OCI-LY1 (cell line): ENCODE data around the gene SUMO4.

Source experiments
- H2AFZ ChIP-seq: fragments of 200-600 bp; sonication (generic), shearing (Covaris generic); 2 replicates; pipeline ENCODE4 v1.6.0; 2014; ENCODE audit warnings: antibody characterized with exemption, mild to moderate bottlenecking, low read length
- H3F3A ChIP-seq: fragments of 200-600 bp; sonication (generic), shearing (Covaris generic); 2 replicates; pipeline ENCODE4 v1.6.0; 2014; ENCODE audit warnings: mild to moderate bottlenecking, antibody characterized with exemption, low read length, moderate library complexity; ENCODE audit not compliant: insufficient read depth
- H3K27ac ChIP-seq: fragments of 200-600 bp; sonication (generic); 2 replicates; pipeline ENCODE4 v1.5.1; 2014; ENCODE audit warnings: low read length, mixed run types, mild to moderate bottlenecking, low read depth; ENCODE audit not compliant: poor library complexity, severe bottlenecking
- H3K27me3 ChIP-seq: fragments of 200-600 bp; sonication (generic); 2 replicates; pipeline ENCODE4 v1.6.0; 2014; ENCODE audit warnings: antibody characterized with exemption, mild to moderate bottlenecking, low read length, moderate library complexity; ENCODE audit not compliant: insufficient read depth
- H3K36me3 ChIP-seq: fragments of 200-600 bp; sonication (generic); 2 replicates; pipeline ENCODE4 v1.6.1; 2014; ENCODE audit warnings: mild to moderate bottlenecking, antibody characterized with exemption, low read length, moderate library complexity, mixed read lengths; ENCODE audit not compliant: insufficient read depth
- H3K4me1 ChIP-seq: fragments of 200-600 bp; sonication (generic); 2 replicates; pipeline ENCODE4 v1.5.1; 2014; ENCODE audit warnings: mild to moderate bottlenecking, low read length, moderate library complexity; ENCODE audit not compliant: insufficient read depth, severe bottlenecking
- H3K4me2 ChIP-seq: fragments of 200-600 bp; sonication (generic), shearing (Covaris generic); 2 replicates; pipeline ENCODE4 v1.6.1; 2014; ENCODE audit warnings: low read length
- H3K4me3 ChIP-seq: fragments of 200-600 bp; sonication (generic); 2 replicates; pipeline ENCODE4 v1.5.1; 2014; ENCODE audit warnings: low read length, low read depth, mild to moderate bottlenecking, mixed read lengths; ENCODE audit not compliant: poor library complexity, severe bottlenecking
- H3K79me2 ChIP-seq: fragments of 200-600 bp; shearing (Covaris generic); 2 replicates; pipeline ENCODE4 v1.6.1; 2016; ENCODE audit warnings: mixed run types, low read length, mixed read lengths; ENCODE audit not compliant: insufficient read depth
- H3K9ac ChIP-seq: fragments of 200-600 bp; sonication (generic), shearing (Covaris generic); 2 replicates; pipeline ENCODE4 v1.6.1; 2014; ENCODE audit warnings: mild to moderate bottlenecking, low read length, mixed read lengths
- H3K9me2 ChIP-seq: fragments of 200-600 bp; sonication (generic), shearing (Covaris generic); 2 replicates; pipeline ENCODE4 v1.6.1; 2014; ENCODE audit warnings: low read depth, mild to moderate bottlenecking, low read length, mixed read lengths
- H3K9me3 ChIP-seq: fragments of 200-600 bp; shearing (Covaris generic); 2 replicates; pipeline ENCODE4 v1.6.1; 2014; ENCODE audit warnings: low read length, mixed read lengths
- H4K20me1 ChIP-seq: fragments of 200-600 bp; sonication (generic), shearing (Covaris generic); 2 replicates; pipeline ENCODE4 v1.6.0; 2016; ENCODE audit warnings: mild to moderate bottlenecking, low read length; ENCODE audit not compliant: insufficient read depth
- EZH2 ChIP-seq: fragments of 200-600 bp; sonication (generic), shearing (Covaris generic); IDR thresholded peaks from 2 replicates; pipeline ENCODE4 v1.8.0; 2017; ENCODE audit warnings: borderline replicate concordance, mixed run types, mild to moderate bottlenecking, antibody characterized with exemption, low read length, moderate library complexity, mixed read lengths
- TF ChIP-seq, protein P1 (sequence below): fragments of 200-600 bp; sonication (generic), shearing (Covaris generic); IDR thresholded peaks from 2 replicates; pipeline ENCODE4 v1.5.1; 2017; ENCODE audit warnings: mild to moderate bottlenecking, antibody characterized with exemption, low read length, moderate library complexity, mixed read lengths

Gene SUMO4

GRCh38 chr6:149392093-149392492 lies 8.0 kb upstream of the SUMO4 start:
- H3K4me3 ChIP-seq, result no peak overlapping the region
- TF ChIP-seq, protein P1, sequence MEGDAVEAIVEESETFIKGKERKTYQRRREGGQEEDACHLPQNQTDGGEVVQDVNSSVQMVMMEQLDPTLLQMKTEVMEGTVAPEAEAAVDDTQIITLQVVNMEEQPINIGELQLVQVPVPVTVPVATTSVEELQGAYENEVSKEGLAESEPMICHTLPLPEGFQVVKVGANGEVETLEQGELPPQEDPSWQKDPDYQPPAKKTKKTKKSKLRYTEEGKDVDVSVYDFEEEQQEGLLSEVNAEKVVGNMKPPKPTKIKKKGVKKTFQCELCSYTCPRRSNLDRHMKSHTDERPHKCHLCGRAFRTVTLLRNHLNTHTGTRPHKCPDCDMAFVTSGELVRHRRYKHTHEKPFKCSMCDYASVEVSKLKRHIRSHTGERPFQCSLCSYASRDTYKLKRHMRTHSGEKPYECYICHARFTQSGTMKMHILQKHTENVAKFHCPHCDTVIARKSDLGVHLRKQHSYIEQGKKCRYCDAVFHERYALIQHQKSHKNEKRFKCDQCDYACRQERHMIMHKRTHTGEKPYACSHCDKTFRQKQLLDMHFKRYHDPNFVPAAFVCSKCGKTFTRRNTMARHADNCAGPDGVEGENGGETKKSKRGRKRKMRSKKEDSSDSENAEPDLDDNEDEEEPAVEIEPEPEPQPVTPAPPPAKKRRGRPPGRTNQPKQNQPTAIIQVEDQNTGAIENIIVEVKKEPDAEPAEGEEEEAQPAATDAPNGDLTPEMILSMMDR, result no peak
- no peak for TF ChIP-seq EZH2
- H4K20me1 ChIP-seq, result no peaks in the 10 kb centered on the region
- H3K27ac ChIP-seq, result no peak overlapping the region
- H3F3A ChIP-seq, result no peaks in the 10 kb centered on the region
- H3K9ac ChIP-seq, result no peak overlapping the region
- H3K9me3 ChIP-seq, result peaks cover 11% of the 10 kb centered on the region
- no peak overlapping the region for H3K4me2 ChIP-seq
- H3K27me3 ChIP-seq, result no peaks in the 10 kb centered on the region
- H3K79me2 ChIP-seq, result 0 out of 2 replicates have a peak, but pooled peaks cover 6% of the 10 kb centered on the region
- H3K9me2 ChIP-seq, result no peaks in the 10 kb centered on the region
- no peaks in the 10 kb centered on the region for H3K4me1 ChIP-seq
- no peak overlapping the region for H2AFZ ChIP-seq
- H3K36me3 ChIP-seq, result peaks cover 63% of the 10 kb centered on the region

DNA sequence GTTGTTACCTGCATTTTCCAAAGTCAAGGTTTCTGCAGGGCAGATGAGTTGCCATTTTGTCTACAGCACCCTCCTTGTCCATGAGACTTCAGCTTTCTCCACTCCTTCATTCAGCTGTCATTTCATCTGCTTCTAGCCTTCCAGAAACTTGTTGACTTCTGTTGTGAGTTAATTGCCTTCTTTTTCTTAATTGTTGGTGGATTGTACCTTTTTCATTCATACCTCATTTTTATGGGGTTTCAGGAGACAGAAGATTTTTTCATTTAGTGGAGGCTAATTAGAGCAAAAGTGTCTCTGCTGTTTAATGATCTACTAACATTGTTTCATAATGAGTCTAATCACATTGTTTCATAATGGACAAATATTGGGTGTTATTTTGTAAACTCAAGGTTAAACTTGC lies 7.5 kb upstream of the SUMO4 start:
- H3K27ac ChIP-seq, result no peak overlapping the region
- no peak overlapping the region for H2AFZ ChIP-seq
- no peak overlapping the region for H3K4me2 ChIP-seq
- H3F3A ChIP-seq, result no peaks in the 10 kb centered on the region
- H3K79me2 ChIP-seq, result 0 out of 2 replicates have a peak, but pooled peaks cover 6% of the 10 kb centered on the region
- H3K9me2 ChIP-seq, result no peaks in the 10 kb centered on the region
- TF ChIP-seq, protein P1, result no peak
- no peak for TF ChIP-seq EZH2
- peaks cover 63% of the 10 kb centered on the region for H3K36me3 ChIP-seq
- H3K9ac ChIP-seq, result no peak overlapping the region
- no peak overlapping the region for H3K4me3 ChIP-seq
- H3K4me1 ChIP-seq, result no peaks in the 10 kb centered on the region
- peaks cover 8% of the 10 kb centered on the region for H3K9me3 ChIP-seq
- H3K27me3 ChIP-seq, result no peaks in the 10 kb centered on the region
- H4K20me1 ChIP-seq, result no peaks in the 10 kb centered on the region

DNA sequence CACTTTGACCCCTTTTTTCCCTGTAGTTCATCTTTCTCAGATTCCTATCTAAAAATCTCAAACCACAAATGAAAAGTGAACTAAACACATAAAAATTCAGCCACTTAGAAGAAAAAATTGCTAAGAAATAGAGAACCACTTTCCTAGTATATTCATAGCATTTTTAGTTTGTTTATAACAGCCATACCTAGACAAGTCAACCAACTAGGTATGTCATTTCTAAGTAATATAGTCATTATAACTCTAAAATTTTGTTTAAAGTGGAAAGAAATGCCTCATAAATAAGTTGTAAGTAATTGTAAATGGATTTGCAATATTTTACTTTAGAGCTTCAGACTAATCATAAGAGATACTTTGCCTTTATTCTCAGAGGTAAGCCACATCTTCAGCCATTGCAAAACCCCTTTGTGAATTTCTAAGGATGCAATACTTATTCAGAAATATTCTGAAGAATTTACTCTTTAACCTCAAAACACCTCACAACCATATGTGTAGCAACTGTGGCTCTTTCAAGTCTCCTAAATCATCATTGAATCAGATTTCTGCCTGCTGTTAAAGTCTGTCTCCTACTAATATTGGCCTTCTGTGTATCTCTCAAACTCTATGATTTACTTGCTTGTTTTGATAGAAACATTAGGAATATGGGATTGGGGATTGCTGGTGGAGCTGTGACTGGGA lies 6.9 kb upstream of the SUMO4 start:
- no peak for TF ChIP-seq EZH2
- TF ChIP-seq, protein P1, result no peak
- Histone ChIP-seq H3F3A (no peaks in the 10 kb centered on the region), H2AFZ (no peak overlapping the region), H3K4me3 (no peak overlapping the region), H3K79me2 (0 out of 2 replicates have a peak, but pooled peaks cover 6% of the 10 kb centered on the region), H4K20me1 (no peaks in the 10 kb centered on the region), H3K9me2 (no peaks in the 10 kb centered on the region), H3K36me3 (peaks cover 63% of the 10 kb centered on the region), H3K4me2 (no peak overlapping the region), H3K9ac (no peak overlapping the region), H3K9me3 (peaks cover 1% of the 10 kb centered on the region), H3K27ac (no peak overlapping the region), H3K27me3 (no peaks in the 10 kb centered on the region), H3K4me1 (no peaks in the 10 kb centered on the region)
